GM23248 (cell line): ENCODE results near the gene NOL4L.

Experiments
- EZH2 ChIP-seq: fragments of 200-600 bp; sonication (generic); IDR thresholded peaks from 2 replicates; pipeline ENCODE4 v1.6.1; 2018; ENCODE audit warnings: antibody characterized with exemption, mild to moderate bottlenecking; ENCODE audit not compliant: insufficient read depth, poor library complexity, severe bottlenecking
- EZH2phosphoT487 ChIP-seq: fragments of 200-600 bp; sonication (generic); IDR thresholded peaks from 2 replicates; pipeline ENCODE4 v1.6.1; 2018; ENCODE audit warnings: antibody characterized with exemption, moderate library complexity, mild to moderate bottlenecking, low read depth; ENCODE audit not compliant: insufficient read depth

GRCh38 chr20:32539026-32539816 is 45.9 kb downstream of the NOL4L start:
- TF ChIP-seq EZH2 (no peak), EZH2phosphoT487 (no peak)
